ENCODE measurements around the gene TSPAN8.
"Not testable (repeated sequence)": the region's sequence is repeated elsewhere in the genome, so short reads cannot be mapped to it uniquely, and the experiment has no call there.

TSPAN8 gene

DNA sequence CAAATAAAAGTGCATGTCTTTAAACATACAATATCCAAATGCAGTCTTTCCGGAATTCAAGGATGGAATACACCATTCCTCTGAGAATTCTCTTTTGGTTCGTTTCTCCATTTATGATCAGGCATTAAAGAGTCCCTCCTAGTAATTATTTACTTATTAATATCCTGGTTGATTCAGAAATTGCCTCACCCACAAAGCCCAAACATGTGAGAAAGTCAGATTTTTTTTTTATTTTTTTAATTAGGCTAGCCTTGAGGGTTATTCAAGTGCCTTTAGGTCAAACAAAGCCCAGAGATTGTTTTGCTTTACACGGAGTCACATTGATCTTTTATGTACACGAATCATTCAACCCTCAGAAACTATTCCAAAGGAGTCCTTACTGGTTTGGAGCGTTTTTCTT, 6.4 kb upstream of the TSPAN8 start:
- no peak for DNase-seq (ENCODE audit: low read depth)

DNA sequence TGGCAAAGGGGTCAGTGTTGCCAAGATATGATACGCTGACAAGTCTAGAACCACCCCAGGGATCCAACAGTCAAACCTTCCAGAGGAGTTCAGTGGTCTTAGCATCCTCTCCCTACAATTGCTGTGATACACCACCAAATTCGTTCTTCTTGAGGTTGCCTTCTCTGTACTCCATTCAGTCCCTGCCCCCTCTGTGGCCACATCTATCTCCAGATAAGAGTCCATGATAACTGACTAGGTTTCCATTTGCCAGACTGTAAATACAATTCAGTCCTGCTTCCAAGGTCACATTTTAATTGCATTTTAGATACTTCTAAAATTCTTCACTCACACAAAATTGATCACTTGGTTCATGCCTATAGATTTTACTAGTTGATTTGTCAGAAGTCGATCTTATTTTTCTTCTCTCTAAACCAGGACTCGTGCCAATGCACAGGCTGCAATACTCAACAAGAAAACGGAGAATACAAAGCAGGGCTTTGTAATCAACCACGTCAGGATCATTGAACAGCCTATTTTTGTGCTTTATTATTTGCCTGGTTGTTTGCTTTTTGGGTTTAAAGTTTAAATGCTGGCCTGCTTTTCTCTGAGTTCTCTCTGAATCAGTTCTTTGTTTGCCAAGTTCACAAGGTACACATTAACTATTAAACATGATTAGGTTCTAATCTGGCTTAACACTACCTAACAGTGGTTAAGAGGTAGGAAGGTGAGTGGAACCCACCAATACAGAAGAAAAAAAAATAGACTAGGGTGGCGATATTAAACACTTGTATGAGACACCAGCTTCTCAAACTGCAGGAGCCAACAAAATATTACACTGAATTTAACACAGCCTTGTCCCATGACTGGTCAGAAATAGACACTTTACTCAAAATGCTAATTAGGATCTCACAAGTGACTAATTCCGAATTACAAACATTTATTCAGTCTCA, 5.3 kb upstream of the TSPAN8 start:
- DNase-seq (ENCODE audit: low read depth) = no peak

DNA sequence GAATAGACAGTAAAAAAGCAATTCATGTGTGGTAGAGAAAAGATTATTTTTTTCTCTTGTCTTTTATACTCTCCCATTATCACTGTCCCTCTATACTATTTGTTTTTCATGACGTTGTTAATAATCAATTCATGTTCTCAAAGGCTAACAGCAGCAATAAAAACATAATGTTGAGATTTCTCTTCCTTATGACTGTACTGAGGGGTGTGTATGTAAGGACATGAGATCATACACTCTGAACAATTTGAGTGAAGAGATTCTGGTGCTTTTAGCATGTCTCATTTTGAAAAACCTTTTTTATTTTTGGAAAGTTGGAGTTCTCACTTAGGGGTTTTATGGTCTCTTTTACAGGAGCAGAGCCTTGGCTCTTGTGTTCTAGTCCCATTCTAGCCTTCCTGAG, 3.8 kb upstream of the TSPAN8 start:
- no peak for DNase-seq (ENCODE audit: low read depth)

DNA sequence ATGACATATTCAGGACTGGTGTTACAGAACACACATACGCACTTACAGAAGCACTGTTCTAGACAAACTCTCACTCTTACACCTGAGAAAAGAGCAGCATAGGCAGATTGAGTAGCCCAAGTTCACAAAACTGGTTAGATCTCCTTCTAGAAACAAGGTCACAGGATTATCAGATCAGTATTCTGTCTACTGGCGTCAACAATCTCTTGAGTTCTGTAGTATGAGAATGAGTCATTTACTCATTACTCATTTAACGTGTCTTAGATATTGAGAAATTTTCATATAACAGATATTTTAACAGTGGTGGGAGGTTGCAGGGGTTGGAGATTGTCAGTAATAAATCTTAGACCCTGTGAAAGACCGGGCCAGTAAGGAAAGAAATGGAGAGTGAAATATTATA, 2.8 kb upstream of the TSPAN8 start:
- no peak for DNase-seq (ENCODE audit: low read depth)

DNA sequence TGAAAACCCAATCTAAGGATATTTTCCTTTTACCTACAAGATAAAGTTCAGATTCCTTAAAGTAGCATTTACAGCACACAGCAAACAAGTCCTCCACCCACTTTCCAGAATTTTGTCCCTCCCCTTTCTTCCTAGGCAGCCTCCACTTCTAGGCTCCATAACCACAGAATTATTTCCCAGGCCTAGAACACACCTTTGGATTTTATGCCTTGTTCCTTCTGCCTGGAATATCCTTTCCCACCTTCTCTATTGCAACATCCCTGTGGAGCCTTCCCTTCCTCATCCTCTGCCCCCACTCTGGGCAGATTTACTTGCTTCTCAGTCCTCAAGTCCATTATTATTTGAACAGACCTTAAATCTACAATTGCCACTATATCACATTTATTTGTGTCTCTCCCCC, 2.1 kb upstream of the TSPAN8 start:
- DNase-seq (ENCODE audit: low read depth) = no peak

DNA sequence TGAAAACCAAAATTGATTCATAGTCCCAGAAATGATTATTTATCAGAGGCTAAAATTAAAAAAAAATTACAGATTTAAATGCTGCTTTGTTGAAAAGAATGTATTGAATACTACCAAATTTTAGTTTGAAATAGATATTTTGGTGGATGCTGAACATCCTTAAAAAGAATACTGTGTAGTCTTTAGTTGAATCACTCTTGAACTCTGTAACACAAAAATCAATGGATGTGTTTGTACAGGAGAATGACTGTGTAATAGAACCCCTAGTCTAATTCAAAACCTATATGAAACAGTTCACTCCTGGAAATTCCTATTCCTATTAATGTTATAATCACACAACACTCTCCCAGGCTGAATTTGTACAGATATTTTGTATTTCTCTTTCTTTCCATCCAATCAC, 1.5 kb upstream of the TSPAN8 start:
- DNase-seq (ENCODE audit: low read depth) = no peak

DNA sequence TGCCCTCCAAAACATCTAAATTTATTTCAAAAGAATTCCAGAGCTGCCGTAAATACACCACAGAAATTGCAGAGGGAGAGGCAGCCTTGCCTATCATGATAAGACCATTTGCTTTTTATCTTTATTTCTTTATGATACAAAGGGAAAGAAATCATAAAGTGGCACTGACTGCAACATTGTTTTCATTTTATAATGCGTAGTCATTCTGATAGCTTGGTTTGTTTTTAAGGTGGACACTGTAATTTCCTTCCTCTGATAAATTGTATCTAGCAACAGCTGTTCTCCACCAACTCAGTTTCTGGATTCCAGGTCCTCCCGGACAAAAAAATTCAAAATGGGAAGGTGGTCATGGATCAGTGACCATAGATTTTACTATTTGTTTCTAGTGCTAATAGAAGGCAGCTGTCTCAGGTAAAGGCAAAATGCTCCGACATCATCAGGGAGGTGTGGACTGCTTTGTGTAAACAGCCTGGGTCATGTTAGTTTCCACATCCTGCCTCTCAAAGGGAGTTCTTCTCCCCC, 623 bp upstream of the TSPAN8 start:
- DNase-seq (ENCODE audit: low read depth) = no peak

DNA sequence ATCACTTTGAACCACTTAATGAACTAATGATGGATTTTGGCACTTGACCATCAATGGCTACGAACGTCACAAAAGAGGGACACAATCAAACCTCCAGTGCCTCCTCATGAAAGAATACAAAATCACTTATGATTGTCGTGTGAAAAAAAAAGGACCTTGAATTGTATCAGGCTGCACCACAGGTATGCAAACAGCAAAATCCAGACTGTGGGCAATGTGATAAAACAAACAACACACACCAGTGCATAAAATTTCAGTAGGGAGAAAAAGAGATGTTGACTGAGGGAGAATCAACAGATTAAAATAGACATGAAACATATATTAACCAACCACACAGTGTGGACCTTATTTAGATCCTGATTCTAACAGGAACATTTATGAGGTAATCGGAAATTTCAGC, 2.6 kb downstream of the TSPAN8 start:
- DNase-seq (ENCODE audit: low read depth) = no peak

DNA sequence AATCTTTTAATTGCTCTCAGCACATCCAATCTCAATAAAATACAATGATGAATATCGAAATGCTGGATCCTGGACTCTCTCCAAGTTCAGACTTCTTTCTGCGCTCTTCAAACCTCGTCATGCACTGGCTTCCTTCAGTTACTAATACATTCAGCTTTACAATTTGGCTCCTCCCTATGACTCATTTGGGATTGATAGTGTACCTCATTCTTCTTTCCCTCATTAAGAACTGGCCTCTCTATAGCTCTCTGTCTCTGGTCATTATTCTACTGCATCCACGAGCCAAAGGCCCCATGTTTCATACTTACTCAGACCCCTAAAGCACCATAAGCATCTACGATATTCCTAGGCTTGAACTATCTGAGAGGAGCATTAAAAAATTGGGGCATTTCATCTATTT, 4.9 kb downstream of the TSPAN8 start:
- no peak for DNase-seq (ENCODE audit: low read depth)

DNA sequence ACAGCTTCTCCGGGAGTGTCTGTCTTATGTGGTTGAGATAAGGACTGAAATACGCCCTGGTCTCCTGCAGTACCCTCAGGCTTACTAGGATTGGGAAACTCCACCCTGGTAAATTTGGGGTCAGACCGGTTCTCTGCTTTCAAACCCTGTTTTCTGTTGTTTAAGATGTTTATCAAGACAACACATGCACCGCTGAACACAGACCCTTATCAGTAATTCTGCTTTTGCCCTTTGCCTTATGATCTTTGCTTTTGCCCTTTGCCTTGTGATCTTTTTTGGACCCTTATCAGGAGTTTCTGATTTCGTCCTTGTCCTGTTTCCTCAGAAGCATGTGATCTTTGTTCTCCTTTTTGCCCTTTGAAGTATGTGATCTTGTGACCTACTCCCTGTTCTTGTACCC, 7.8 kb downstream of the TSPAN8 start:
- not testable (repeated sequence) for DNase-seq (ENCODE audit: low read depth)

DNA sequence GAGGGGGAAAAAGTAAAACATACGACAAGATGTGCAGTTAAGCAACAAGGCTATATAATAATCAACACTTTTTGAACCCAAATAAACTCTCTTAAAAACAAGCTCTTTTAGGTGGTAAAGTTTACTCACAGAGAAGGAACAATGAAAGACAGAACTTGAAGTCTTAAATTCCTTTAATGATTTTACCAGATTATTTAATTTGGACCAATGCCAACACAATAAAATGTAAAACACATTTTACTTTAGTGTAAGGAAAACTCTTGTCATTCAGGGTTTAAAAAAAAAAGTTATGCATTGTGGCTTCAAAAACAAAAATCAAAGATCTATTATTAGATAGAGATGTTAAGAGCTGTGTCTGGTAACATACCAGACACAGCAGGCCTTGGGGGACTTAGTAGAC, 13.1 kb downstream of the TSPAN8 start:
- no peak for DNase-seq (ENCODE audit: low read depth)

DNA sequence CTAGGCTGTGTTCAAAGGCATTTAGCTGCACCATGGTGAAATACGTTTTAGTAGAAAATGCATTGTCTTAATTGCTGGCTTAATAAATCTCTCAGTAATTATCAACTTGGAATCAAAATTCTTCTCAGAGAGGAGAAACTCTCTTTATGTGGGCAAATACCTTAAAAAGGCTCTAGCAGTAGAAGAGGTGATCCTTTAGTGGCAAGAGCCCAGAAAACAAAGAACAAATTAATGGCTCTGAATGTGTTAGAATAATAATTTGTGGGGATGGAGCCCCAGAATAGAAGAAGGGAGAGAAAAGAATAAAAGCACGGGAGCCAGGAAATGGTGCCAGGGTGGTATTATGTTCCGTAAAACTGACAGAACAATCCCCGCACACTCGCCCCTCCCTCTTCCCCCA, 14.8 kb downstream of the TSPAN8 start:
- DNase-seq (ENCODE audit: low read depth) = no peak

DNA sequence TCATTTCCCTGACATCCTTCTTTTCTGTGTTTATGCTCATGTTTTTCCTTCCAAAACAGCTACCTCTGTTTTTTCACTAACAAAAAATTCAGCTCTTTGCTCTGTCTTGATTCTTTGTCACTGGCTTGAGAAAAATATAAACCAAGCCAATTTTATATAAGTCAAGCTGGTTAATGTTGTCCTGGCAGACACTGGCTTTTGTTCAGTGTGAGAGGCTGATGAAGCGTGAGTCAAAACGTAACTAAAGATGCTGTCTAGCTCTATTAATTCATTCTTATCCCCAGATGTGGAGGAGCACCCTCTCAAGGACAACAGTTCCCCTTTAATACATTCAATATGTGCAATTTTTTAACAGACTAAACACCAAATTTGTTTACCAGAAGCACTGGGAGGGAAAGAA, 15.8 kb downstream of the TSPAN8 start:
- no peak for DNase-seq (ENCODE audit: low read depth)

DNA sequence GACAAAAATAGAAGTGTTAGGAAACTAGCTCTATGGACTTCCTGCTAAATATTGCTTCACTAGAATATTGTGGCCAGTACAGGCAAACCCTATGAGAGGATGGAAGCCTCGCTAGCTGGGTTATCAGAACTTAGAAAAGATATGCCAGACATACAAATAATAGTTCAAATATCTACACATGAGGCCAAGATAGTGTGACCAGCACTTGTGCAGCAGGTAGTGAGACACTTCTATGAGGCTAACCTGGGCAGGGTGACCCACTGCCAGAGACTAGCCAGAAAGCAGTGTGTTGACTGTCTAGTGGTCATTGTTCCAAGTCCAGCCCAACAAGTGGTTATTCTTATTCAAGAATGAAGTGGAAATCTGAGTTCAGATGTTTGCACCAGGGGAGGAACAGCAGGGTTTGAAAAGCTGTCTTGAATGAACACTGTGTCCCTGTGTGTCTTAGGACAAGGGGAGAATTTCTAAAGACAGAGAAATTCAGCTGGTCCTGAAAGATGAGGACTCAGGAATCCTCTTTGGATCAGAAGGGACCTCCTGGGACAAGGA, 16.3 kb downstream of the TSPAN8 start:
- no peak for DNase-seq (ENCODE audit: low read depth)

DNA sequence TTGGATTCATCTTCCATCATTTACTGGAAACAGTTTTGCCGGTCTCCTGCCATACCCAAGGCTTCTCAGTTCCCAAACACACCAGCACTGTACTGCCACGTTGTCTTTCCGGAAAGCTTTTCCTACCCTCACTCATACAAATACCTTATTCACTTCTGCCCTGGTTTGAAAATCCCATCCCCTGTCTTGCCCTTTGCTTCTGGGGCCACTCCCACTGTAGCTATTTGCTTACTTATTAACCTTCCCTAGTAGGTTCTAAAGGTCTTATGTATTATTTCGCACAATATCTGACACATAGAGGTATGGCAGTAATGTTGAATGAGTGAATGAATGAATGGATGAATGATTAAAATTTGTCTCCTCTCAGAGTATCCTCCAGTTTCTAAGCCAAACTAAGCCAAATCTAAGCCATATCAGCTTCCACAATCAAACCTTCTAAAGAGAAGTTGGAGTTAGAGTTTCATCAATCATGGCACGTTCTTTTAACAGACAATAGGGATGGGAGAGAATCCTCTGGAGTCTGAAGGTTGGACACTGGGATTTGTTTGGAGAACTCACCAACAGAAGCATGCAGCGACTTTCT, 18.6 kb downstream of the TSPAN8 start:
- no peak for DNase-seq (ENCODE audit: low read depth)

DNA sequence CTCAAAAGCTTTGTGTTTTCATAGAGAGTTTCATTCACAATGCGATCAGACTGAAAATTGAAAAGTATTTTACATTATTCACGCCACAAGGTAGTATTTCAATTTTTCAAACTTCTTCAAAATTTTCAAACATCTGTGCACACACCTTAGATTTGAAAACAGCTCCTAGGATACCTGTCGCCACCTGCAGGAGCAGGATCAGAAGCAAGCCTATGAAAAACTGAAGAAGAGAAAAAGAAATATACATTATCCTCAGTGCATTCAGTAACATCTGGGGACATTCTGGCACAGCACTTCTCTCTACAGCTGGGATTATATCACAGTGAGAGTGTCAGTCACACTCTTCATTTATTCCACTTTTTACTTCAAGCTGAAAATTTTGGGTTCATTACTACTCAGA, 19.8 kb downstream of the TSPAN8 start:
- no peak for DNase-seq (ENCODE audit: low read depth)

DNA sequence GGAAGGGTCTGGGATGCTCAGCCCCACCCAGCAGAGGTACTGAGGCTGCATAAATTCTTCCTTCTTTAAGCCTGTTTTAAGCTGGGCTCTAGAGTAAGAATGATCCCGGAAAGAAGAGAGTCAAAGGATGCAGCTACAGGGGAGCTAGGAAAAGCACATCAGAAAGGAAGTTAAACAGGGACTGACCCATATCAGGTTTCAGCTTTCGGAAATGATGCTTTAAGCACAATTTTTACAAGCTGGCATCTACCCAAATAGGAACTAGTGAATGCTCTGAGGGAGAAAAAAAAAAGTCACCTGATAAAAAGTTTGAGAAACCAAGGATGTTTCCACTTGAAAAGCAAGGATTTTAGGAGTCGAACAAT, 22.0 kb downstream of the TSPAN8 start:
- no peak for DNase-seq (ENCODE audit: low read depth)

DNA sequence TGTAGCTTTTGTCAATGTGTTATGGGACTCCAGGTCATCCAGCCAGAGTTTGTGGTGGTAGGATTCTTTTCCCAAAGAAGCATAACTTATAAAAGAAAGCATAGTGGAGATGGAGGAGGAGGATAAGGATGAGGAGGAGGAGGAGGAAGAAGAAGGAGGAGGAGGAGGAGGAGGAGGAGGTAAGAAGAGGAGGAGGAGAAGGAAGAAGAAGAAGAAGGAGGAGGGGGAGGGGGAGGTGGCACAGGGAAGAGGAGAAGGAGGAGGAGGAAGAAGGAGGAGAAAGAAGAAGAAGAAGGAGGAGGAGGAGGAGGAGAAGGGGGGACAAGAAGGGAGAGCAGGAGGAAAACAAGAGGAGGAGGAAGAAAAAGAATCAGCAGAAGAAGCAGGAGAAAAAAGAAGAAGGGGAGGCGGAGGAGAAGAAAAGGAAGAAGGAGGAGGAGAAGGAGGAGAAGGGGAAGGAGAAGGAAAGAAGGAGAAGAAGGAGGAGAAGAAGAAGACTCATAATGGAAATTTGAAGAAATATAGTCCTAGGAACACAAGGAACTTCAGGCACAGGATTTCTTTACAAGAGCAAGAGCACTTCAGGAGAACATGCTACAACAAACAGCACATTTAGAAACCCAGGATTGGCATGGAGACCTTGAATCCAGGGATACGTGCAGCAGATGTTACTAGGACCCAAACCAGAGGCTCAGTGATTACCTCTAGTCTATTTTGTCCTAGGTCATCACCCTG, 22.6 kb downstream of the TSPAN8 start:
- DNase-seq (ENCODE audit: low read depth) = no peak

DNA sequence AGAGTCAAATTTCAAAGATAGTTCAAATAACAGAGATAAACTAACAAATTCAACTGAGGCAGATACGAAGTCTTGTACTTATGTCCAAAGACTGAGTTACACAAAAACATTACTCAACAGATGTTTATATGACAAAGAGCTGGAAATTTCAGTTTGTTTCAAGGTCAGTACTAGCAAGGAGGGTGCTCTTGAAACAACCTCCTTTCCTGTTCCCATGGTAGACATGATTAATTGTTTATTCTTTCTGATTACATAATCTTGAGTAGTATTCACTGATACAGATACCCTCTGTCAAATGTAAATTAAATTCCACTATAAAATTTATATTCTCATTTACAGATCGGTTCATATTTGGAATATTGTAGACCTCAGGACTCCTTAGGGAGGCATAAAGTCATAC, 23.4 kb downstream of the TSPAN8 start:
- no peak for DNase-seq (ENCODE audit: low read depth)

DNA sequence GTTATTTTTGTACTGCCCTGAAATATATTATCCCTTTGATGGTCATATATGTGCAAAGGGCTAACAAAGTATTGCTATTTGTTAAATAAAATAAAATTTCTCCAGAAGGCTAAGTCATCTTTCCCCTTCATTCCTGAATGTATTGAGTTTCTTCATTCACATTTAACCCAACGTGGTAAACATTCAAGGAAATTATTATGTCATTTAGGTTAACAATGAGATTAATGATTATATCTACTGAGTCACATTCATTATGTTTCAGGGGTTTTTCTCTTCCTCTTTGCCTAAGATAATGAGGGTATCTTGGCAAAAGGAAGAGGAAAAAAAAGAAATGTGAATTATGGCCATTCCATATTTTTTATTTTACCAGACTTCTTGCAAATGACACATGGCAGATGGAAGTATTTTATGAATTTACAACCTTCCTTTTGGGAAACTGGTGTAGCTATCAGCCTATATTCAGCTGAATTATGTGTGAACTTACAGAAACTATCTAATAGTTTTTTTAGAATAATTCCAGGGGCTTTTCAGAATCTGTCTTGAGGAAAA, 27.2 kb downstream of the TSPAN8 start:
- DNase-seq (ENCODE audit: low read depth) = no peak

DNA sequence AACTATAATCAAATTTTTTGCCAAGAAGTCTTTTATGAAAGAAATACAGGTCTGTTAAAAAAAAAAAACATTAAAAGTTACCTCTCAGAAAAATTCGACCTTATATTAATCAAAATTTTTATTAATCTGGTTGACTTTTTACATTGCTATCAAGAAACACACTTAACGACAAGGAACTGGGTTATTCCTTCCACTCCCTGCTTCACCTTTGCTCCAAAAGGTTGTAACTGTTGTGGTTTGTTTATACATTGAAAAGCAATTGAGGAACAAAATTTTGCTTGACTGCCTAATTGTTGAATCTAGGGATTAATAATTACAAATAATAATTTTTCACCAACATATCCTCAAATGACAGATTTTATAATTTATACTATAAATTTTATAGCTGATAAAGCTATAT, 28.4 kb downstream of the TSPAN8 start:
- DNase-seq (ENCODE audit: low read depth) = no peak

DNA sequence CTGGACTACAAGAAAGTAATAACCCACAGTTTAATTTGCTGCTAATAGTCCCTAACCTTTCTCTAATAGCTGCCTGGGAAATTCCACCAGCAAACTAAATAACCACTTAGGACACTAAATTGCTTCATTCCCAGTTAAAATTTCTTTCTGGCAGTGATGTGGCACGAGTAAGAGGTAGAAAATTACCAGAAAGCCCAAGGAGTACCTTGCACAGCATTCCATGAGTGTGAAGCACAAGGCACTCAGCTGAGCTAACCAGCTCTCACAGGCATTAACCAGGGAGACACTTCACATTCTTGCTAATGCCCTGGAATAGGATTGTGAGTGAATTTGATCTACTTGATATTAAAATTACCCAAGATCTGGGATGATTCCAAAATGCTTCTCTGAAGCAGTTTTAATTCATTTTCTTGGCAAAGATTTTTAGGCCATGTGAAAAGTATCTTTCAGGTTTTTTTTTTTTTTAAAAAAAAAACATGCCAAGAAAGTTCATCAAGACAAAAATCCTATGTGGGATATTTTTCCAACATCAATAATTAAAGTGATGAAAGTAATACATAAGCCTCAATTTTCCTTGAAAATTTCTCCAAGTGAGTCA, 29.5 kb downstream of the TSPAN8 start:
- no peak for DNase-seq (ENCODE audit: low read depth)
